Uterus (tissue), 4 donors: ENCODE data around the gene DOCK3. TPM values are rescaled to one million over a fixed set of nuclear protein-coding genes. Genes with fewer than 3 reads are reported as not detected.

ENCODE experiments used
- DNase-seq, 2 donors: peaks; one replicate each; pipeline ENCODE4 v3.0.0-alpha.2; 2019 to 2020
- H3K27ac ChIP-seq, 2 donors: fragments of 200-600 bp; sonication (generic); 1 replicate in 1 of 2; 2 replicates in 1 of 2; pipeline ENCODE4 v1.5.1; 2016 to 2018
- H3K27me3 ChIP-seq, 2 donors: fragments of 200-600 bp; sonication (generic); one replicate each; pipeline ENCODE4 v1.5.1; 2018 to 2019; ENCODE audit warnings: control low read depth in 1 of 2
- H3K36me3 ChIP-seq, 2 donors: fragments of 200-600 bp; sonication (generic); one replicate each; pipeline ENCODE4 v1.5.1; 2019; ENCODE audit warnings: control low read depth in 1 of 2
- H3K4me1 ChIP-seq, 2 donors: fragments of 200-600 bp; sonication (generic); one replicate each; pipeline ENCODE4 v1.5.1; 2018 to 2019; ENCODE audit warnings: control low read depth in 1 of 2
- H3K4me3 ChIP-seq, 2 donors: fragments of 200-600 bp; sonication (generic); 1 replicate in 1 of 2; 2 replicates in 1 of 2; pipeline ENCODE4 v1.5.1; 2018 to 2019; ENCODE audit warnings: mild to moderate bottlenecking in 1 of 2
- H3K9me3 ChIP-seq, 2 donors: fragments of 200-600 bp; sonication (generic); one replicate each; pipeline ENCODE4 v1.5.1; 2019; ENCODE audit warnings: control low read depth in 1 of 2
- CTCF ChIP-seq, 4 experiments: fragments of 200-600 bp in 2 of 4; fragments of 450-650 bp in 2 of 4; sonication (generic) in 2 of 4; IDR thresholded peaks; one replicate each; pipeline ENCODE4 v1.5.1; 2016 to 2019; ENCODE audit warnings: antibody characterized with exemption in 4 of 4, mild to moderate bottlenecking in 2 of 4, moderate library complexity in 1 of 4
- POLR2A ChIP-seq, 2 donors: fragments of 450-650 bp; IDR thresholded peaks; one replicate each; pipeline ENCODE4 v1.6.1; 2016; ENCODE audit warnings: antibody characterized with exemption in 2 of 2, mild to moderate bottlenecking in 1 of 2, moderate library complexity in 1 of 2
- intact Hi-C: fragments of 100-400 bp; cut with DNase I; formaldehyde crosslinking; loops from one replicate; pipeline ENCODE4 v1.15.1; 2023; ENCODE audit warnings: low total_unique reads
- total RNA-seq, 4 donors: library from RNA; depleted of rRNA in 3 of 4; stranded (reverse); fragments of >200 nt in 3 of 4; gene quantifications; one replicate each; pipeline versions ENCODE4 v1.1.0 to v1.2.4, GENCODE V29; 2014 to 2023
- donor health status: DM: yes; HTN: yes; CAD: no.

The DOCK3 gene
- total RNA-seq, 4 donors from 2014 or later = under 0.01 to 1.6 (median 0.46) TPM

- Histone ChIP-seq H3K27me3 (no peaks in the 10 kb centered on the region), H3K36me3 (no peaks in the 10 kb centered on the region), H3K9me3 (no peaks in the 10 kb centered on the region), H3K4me1 (peaks cover 0 to 19% of the 10 kb centered on the region in 2 donors), H3K27ac (no peak overlapping the region), H3K4me3 (no peak overlapping the region)
- DNase-seq = no peak
- TF ChIP-seq POLR2A (IDR thresholded peaks at IDR 0.05) = no peak
- TF ChIP-seq CTCF (IDR thresholded peaks at IDR 0.05) = no peak
- intact Hi-C loops = loop anchor here (5.0 kb wide), 1 partner anchor 108 kb away; the partner anchor contains the start of gene DCAF1
Measured at GRCh38 chr3:51394541-51394940, 719.8 kb downstream of the DOCK3 start.

GRCh38 chr3:51395493-51396213, 720.9 kb downstream of the DOCK3 start:
- Histone ChIP-seq H3K9me3 (no peaks in the 10 kb centered on the region), H3K27me3 (no peaks in the 10 kb centered on the region), H3K36me3 (no peaks in the 10 kb centered on the region), H3K27ac (no peak overlapping the region), H3K4me1 (peaks cover 0 to 15% of the 10 kb centered on the region in 2 donors), H3K4me3 (no peak overlapping the region)
- DNase-seq = no peak
- intact Hi-C loops = no loop called here
- TF ChIP-seq POLR2A (IDR thresholded peaks at IDR 0.05) (no peak), CTCF (IDR thresholded peaks at IDR 0.05) (no peak)

- Histone ChIP-seq H3K27ac (no peak overlapping the region), H3K36me3 (no peaks in the 10 kb centered on the region), H3K27me3 (no peaks in the 10 kb centered on the region), H3K4me1 (peaks cover 0 to 13% of the 10 kb centered on the region in 2 donors), H3K4me3 (no peak overlapping the region), H3K9me3 (no peaks in the 10 kb centered on the region)
- TF ChIP-seq CTCF (IDR thresholded peaks at IDR 0.05) = no peak
- TF ChIP-seq POLR2A (IDR thresholded peaks at IDR 0.05) = no peak
- no peak for DNase-seq
- intact Hi-C loops = no loop called here
Measured at GRCh38 chr3:51396401-51396800, 721.7 kb downstream of the DOCK3 start.

DNA sequence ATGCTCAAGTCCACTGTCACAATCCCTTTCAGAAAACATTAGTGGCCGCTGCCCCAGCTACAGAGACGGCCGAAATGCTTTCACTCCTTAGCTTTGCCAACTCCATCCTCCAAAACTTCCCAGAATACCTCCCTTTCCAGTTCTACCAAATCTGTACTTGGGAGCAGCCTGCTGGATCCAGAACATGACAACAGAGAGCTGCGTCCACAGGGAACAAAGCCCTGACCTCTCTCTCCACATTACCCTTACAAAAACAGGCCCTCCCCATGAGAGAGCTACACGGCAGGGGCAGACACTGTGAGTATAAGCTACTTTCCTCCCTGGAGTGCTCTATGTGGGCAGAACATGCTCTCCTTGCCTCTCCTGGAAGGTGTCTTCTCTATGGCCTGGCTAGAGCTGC, 722.7 kb downstream of the DOCK3 start:
- no peaks in the 10 kb centered on the region for H3K36me3 ChIP-seq
- no peak overlapping the region for H3K4me3 ChIP-seq
- H3K27me3 ChIP-seq = no peaks in the 10 kb centered on the region
- intact Hi-C loops = no loop called here
- no peak for DNase-seq
- H3K4me1 ChIP-seq = peaks cover 0 to 6% of the 10 kb centered on the region in 2 donors
- no peaks in the 10 kb centered on the region for H3K9me3 ChIP-seq
- H3K27ac ChIP-seq = no peak overlapping the region
- no peak for TF ChIP-seq POLR2A (IDR thresholded peaks at IDR 0.05)
- no peak for TF ChIP-seq CTCF (IDR thresholded peaks at IDR 0.05)

DNA sequence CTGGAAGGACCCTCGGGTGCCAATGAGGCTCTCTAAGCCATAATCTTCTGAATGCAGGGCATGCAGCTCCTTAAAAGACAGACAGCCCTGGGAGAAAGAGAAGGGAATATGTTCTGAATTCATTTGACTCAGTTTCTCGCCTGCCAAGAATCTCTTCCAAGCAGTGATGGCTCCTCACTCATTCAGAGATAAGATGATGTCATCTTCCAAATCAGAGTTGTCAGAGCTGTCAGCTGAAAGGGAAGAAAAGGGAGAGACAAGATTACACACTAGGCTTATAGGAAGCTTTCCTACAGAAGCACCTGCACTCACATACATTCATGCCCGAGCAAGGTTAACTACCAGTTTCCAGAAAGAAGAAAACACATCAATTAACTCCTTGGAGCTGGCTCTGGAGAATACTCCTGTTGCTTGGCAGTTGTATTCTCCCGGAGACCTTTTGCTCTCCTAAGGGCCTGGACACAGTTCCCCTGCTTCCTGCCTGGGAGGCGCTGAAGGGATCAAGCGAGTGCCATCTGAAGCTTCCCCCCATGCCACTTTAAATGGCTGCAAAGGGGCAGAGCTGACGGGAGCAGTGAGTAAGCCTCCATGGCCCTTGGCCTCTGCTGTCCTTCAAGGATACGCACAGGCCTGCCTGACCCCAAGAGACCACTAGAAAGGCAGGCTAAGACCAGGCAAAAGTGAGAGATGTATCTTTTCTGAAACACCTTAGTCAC, 724.0 kb downstream of the DOCK3 start:
- no peak for DNase-seq
- Histone ChIP-seq H3K36me3 (no peaks in the 10 kb centered on the region), H3K27ac (no peak overlapping the region), H3K9me3 (no peaks in the 10 kb centered on the region), H3K4me1 (no peaks in the 10 kb centered on the region), H3K4me3 (no peak overlapping the region), H3K27me3 (no peaks in the 10 kb centered on the region)
- intact Hi-C loops = no loop called here
- TF ChIP-seq CTCF (IDR thresholded peaks at IDR 0.05) (no peak), POLR2A (IDR thresholded peaks at IDR 0.05) (no peak)
